GM12878 (cell line): Measurements from ENCODE around the gene PSMC3IP. TPM values are rescaled to one million over a fixed set of nuclear protein-coding genes. Genes with fewer than 3 reads are reported as not detected.

Experiments used
- HDGF ChIP-seq: fragments of 450-650 bp; IDR thresholded peaks from 2 replicates; pipeline ENCODE4 v1.6.1; 2016; ENCODE audit warnings: antibody characterized with exemption
- IKZF1 ChIP-seq: fragments of 450-650 bp; conservative IDR thresholded peaks from 2 replicates; pipeline ENCODE4 v1.6.1; 2017; ENCODE audit warnings: antibody characterized with exemption, mild to moderate bottlenecking
- NR2C2 ChIP-seq: IDR thresholded peaks from 2 replicates; pipeline ENCODE4 v1.6.1; 2011; ENCODE audit warnings: borderline replicate concordance, low read depth; ENCODE audit not compliant: control insufficient read depth, insufficient read length
- POLR2A ChIP-seq: IDR thresholded peaks from 2 replicates; pipeline ENCODE4 v1.6.1; 2011; ENCODE audit warnings: low read depth, mild to moderate bottlenecking, low read length
- POLR2AphosphoS2 ChIP-seq: IDR thresholded peaks from 2 replicates; pipeline ENCODE4 v1.6.1; 2011; ENCODE audit warnings: low read depth, mild to moderate bottlenecking, low read length, improper control_type of control experiment, moderate library complexity
- POU2F2 ChIP-seq: IDR thresholded peaks from 3 replicates; pipeline ENCODE4 v1.6.1; 2011; ENCODE audit warnings: low read depth, mild to moderate bottlenecking, low read length, borderline replicate concordance
- RB1 ChIP-seq: fragments of 450-650 bp; formaldehyde crosslinking; IDR thresholded peaks from 2 replicates; pipeline ENCODE4 v1.6.1; 2017; ENCODE audit warnings: mild to moderate bottlenecking, borderline replicate concordance
- SIX5 ChIP-seq: IDR thresholded peaks from 2 replicates; pipeline ENCODE4 v1.6.1; 2011; ENCODE audit warnings: mild to moderate bottlenecking, low read depth, low read length, moderate library complexity; ENCODE audit not compliant: severe bottlenecking
- TCF7 ChIP-seq: IDR thresholded peaks from 2 replicates; pipeline ENCODE4 v1.6.1; 2014; ENCODE audit warnings: antibody characterized with exemption, borderline replicate concordance
- polyA plus RNA-seq, 11 experiments: library from polyadenylated mRNA; depleted of rRNA in 4 of 11; unstranded in 6 of 11; stranded (reverse) in 5 of 11; fragments of >200 nt; fragmentation: Nextera tagmentation in 4 of 11; fragmentation: Illumina TruSeq in 1 of 11; extraction: Ambion mirVana in 4 of 11; extraction: Trizol in 1 of 11; gene quantifications; 1 replicate in 1 of 11; 2 replicates in 10 of 11; pipeline versions ENCODE4 v1.2.1 to v1.2.3, GENCODE V29; 2011 to 2016; ENCODE audit warnings: inconsistent platforms in 2 of 11, missing spikeins in 2 of 11, low read depth in 1 of 11
- total RNA-seq, 4 experiments: library from RNA; depleted of rRNA in 3 of 4; stranded (reverse); fragments of >200 nt in 3 of 4; fragmentation: Illumina TruSeq in 1 of 4; extraction: Trizol in 1 of 4; gene quantifications; 2 replicates each; pipeline versions ENCODE4 v1.2.1 to v1.2.3, GENCODE V29; 2013 to 2021
- TF ChIP-seq, protein P1 (sequence below): fragments of 450-650 bp; conservative IDR thresholded peaks from 2 replicates; pipeline ENCODE4 v1.6.1; 2017; ENCODE audit warnings: mild to moderate bottlenecking, moderate library complexity

The PSMC3IP gene
- total and polyA plus RNA-seq, 10 of the 15 experiments (the other 5 are each of a cell fraction or from before 2014, with no cell fraction given): 6.8 to 34.5 (median 17.7) TPM

DNA sequence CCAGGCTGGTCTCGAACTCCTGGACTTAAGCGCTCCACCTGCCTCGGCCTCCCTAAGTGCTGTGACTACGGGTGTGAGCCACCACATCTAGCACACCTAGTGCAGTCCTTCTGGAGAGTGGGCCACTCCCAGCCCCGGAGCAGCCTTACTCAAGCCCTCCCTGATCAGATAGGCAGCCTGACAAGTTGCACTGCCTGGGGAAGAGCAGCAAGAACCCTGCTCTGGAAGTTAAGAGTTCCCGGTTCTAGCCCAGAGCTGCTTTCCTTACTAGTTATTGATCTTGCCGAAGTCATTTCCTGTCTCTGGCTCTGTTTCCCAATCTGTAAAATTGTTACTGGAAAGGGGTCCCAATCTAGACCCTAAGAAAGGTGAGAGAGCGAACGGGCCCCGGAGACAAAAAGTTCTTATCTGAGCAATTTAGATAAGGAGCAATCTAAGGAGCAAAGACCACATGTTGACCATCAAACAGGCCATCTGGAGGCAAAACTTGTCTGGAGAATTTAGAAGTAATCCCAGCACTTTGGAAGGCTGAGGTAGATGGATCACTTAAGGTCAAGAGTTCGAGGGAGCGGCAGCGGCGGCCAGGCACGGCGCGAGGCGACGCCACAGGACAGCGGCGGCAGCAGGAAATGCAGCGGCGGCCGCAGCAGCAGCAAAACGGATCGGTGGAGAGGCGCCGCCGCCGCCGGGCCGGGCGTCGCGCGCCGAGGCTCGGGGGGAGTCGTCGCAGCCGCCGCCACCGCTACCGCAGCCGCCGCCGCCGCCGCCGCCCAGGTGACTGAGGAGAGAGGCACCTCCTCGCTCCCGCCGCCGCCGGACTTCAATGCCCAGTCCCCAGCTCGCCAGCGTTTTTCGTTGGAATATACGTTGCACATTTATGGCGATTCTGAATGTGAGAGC, 45.8 kb downstream of the PSMC3IP start (continued):
- TF ChIP-seq NR2C2 (no peak), SIX5 (no peak), TCF7 (no peak), POU2F2 (no peak), POLR2AphosphoS2 (no peak), RB1 (peak; percentile 64; the same call in 1 of the 2 replicates), HDGF (no peak), POLR2A (peak; percentile 52; the same call in 1 of the 2 replicates), IKZF1 (peak; percentile 81)
- TF ChIP-seq, protein P1, sequence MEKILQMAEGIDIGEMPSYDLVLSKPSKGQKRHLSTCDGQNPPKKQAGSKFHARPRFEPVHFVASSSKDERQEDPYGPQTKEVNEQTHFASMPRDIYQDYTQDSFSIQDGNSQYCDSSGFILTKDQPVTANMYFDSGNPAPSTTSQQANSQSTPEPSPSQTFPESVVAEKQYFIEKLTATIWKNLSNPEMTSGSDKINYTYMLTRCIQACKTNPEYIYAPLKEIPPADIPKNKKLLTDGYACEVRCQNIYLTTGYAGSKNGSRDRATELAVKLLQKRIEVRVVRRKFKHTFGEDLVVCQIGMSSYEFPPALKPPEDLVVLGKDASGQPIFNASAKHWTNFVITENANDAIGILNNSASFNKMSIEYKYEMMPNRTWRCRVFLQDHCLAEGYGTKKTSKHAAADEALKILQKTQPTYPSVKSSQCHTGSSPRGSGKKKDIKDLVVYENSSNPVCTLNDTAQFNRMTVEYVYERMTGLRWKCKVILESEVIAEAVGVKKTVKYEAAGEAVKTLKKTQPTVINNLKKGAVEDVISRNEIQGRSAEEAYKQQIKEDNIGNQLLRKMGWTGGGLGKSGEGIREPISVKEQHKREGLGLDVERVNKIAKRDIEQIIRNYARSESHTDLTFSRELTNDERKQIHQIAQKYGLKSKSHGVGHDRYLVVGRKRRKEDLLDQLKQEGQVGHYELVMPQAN: peak; percentile 70
